SIG-M5 treated with dmso at 0.1 percent for 504 hours (cell line): ENCODE results near the gene ENAH.

Source experiments
- DNase-seq: peaks from one replicate; lab custom pipeline; 2025; ENCODE audit not compliant: unreplicated experiment; lab: John Stamatoyannopoulos, UW

The ENAH gene

GRCh38 chr1:225572422-225572821 lies 80.5 kb downstream of the ENAH start:
- DNase-seq = no peak

DNA sequence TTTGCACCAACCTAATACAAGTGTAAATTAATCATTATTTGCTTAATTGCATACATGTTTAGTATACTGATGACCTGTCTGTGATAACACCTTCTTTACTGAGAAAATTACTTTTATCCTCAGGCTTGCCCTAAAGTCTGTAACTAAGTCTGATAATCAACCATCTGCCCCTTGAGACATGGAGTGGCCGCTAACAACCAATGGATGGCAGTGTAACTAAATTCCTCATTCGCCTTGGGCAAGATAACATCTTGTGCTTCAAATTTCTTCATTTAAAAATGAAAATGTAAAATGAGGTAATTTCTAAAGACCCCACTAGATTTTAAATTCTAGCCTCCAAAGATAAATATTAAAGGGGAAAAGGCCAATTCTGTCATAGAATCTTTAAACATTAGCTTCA lies 85.1 kb downstream of the ENAH start:
- DNase-seq = peak; percentile 16

DNA sequence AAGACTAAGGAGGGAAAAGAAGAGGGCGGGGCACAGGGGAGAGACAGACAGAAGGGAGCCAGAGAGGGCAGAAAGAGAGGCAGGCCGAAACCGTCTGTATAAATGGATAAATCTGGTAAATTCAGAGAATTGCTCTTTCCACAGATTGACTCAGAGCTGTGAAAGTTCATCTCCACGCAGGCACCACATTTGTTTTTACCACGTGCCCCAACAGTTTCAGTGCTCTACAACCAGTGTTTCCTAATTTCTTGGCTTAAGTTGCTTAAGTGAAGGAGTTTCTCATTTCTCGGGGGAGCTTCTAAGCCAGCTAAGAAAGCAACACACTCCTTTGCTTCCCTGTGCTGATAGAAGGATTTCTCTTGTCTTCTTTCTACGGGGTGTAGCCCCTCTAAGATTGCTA lies 87.1 kb downstream of the ENAH start:
- peak; percentile 91 for DNase-seq

- no peak for DNase-seq
Measured at GRCh38 chr1:225561675-225562074, 91.2 kb downstream of the ENAH start.

DNA sequence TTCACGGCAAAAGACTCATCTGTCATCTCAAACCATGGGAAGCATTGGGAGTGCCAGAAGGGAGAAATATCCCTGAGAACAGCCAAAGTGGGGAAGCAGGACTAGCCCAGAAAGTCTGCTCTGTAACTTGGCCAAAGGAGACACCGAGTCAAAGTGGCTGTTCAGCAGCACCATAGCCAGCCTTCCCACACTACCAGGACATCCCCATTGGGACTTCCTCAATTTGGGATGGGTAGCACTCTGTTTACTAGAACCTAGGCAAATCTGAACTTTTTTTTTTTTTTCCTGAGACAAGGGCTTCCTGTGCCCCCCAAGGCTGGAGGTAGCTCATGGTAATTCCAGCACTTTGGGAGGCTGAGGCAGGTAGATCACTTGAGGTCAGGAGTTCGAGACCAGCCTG lies 93.0 kb downstream of the ENAH start:
- DNase-seq = no peak

DNA sequence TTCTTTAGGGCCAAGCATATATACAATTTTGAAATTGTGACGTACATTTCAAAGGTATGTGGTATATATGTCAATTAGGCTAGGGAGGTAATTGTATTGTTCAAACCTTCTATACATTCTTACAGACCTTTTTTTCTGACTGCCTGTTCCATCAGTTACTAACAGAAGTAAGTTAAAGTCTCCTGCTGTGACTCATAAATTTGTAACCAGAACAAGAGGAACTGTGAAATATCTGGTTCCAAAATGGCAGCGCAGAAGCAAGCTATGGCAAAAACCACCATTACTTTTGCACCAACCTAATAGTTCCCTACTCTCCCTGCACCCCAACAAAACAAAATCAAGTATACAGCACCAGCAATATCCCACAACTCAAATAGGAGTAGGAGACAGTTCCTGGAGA lies 93.6 kb downstream of the ENAH start:
- peak; percentile 56 for DNase-seq

DNA sequence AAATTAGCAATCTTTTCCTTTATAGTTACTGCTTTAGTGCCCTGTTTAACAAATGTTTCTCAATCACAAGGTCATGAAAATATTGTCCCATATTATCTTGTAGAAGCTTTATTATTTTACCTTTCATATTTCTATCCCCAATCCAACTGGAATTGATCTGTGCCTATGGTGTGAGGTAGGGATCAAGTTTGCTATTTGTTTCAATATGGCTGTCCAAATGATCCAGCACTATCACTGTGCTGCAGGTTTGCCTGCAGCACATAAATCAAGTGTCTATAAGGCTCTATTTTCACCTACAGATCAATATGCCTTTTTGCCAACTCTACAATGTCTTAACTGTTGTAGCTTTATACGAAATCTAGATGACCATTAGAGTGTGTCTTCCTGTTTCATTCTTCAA lies 96.2 kb downstream of the ENAH start:
- no peak for DNase-seq

DNA sequence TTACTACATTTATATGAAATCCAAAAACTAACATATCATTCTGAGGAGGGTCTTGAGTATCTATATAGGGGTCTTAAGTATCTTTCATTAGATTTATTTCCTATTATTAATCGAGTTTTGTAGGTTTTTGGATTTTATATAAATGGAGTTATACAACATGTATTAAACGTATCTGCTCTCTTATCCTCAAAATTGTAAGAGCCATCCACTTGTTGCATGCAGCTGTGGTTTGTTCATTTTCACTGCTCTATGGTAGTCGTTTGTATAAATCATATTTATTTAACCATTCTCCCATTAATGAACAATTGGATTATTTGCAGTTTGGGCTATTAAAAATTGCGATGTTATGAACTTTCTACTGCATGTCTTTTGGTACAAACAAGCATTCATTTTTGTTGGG lies 97.1 kb downstream of the ENAH start:
- no peak for DNase-seq

GRCh38 chr1:225554216-225554812 lies 98.6 kb downstream of the ENAH start:
- peak; percentile 25 for DNase-seq

DNA sequence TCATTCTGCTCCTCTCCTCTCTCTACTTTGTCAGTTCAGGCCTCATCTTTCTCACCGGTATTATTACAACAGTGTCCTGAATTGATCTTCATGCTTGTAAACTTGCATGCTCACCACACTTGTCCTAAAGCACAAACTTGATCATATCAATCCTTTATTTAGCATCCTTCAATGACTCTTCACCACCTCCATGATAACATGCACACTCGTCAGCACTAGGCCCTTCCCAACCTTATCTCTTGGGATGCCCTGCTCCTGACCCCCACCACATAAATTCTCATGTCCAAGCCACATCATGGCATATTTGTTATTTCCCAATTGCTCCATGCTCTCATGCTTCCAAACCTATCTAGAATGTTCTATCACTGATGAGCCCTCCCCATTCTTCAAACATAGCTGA lies 103.1 kb downstream of the ENAH start:
- no peak for DNase-seq

DNA sequence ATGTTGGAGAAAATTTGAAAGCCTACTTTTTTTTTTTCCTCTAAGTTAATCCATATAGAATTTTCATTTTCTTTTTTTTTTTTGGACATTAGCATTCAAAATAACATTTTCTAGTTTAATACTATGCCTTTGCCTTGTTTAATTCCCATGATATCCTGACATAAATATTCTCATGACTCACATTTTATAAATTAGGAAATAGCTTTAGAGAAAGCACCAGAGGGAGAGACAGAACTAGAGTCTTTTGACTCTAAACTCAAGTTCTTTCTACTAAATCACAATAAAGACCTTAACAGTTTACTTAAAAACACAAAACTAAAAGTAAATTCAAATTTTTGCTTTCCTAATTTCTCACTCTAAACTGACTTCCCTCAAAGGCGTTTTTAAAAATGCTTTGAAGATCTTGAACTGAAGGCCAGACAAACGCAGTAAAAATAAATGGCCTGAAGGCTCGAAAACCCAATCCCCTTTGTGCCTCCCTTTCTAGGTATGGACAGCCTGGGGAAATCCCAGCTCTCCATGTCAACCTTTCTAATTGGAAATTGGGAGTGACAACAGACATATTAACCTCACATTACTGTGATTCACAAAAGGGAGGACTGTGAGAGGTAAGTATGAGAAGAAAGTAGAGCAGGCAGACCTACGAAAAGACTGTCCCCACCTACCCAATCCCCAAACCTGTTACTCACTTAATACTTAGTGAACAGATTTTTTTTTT lies 104.6 kb downstream of the ENAH start:
- DNase-seq = no peak

- DNase-seq = no peak
Measured at GRCh38 chr1:225545649-225546048, 107.3 kb downstream of the ENAH start.

GRCh38 chr1:225544924-225545323 lies 108.0 kb downstream of the ENAH start:
- DNase-seq = no peak

DNA sequence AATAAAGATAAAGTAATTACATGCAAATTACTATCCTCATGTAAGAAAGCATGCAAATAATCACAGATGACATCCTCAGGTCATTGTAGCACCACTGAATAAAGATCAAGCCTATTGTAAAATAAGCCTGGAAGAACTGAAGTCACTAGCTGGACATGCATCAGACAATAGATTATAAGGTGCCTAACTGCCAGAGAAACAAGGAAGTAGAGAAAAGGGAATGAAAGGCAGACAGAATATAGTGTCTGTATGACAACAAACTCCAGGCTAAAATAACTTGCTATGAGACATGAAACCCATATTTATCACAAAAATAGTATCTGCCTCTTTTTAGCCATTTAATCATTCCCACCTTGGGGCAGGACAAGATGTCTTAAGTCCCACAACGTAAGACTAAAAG lies 108.7 kb downstream of the ENAH start:
- DNase-seq = peak; percentile 24

GRCh38 chr1:225543350-225543749 lies 109.6 kb downstream of the ENAH start:
- DNase-seq = no peak

- no peak for DNase-seq
Measured at GRCh38 chr1:225541383-225541782, 111.5 kb downstream of the ENAH start.

DNA sequence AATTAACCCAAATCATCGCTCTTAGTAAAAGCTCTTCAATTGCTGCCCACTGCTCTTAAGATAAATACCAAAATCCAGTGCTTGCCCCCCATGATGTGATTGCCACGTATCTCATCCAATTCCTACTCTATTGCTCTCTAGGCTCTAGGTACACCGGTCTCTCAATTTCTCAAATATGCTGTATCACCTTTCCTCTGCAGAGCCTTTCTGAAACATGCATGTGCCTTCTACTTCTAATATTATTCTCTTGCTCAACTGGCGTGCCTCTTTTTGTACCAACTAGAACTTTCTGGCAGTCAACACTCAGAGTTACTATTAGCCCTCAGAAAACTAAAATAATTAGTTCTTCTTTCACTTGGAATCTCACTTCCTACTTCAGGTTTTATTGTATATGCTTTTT lies 113.3 kb downstream of the ENAH start:
- peak; percentile 31 for DNase-seq

DNA sequence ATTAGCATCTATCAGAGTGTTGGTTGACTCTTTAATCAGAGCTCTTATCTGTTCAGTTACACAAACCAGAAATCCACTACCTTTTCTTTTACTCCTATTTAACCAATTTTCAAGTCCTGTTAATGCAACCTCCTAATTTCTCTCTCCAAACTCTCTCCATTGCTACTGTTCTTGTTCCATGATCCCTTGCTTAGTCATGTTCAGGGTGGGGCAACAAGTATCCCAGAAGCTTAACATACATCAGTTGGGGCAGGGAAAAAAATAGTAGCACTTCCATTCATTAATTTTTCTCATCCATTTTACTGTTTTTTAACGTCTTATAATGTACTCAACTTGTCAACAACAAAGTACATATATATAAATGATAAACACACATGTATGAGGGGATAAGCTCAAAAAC lies 113.9 kb downstream of the ENAH start:
- DNase-seq = no peak

DNA sequence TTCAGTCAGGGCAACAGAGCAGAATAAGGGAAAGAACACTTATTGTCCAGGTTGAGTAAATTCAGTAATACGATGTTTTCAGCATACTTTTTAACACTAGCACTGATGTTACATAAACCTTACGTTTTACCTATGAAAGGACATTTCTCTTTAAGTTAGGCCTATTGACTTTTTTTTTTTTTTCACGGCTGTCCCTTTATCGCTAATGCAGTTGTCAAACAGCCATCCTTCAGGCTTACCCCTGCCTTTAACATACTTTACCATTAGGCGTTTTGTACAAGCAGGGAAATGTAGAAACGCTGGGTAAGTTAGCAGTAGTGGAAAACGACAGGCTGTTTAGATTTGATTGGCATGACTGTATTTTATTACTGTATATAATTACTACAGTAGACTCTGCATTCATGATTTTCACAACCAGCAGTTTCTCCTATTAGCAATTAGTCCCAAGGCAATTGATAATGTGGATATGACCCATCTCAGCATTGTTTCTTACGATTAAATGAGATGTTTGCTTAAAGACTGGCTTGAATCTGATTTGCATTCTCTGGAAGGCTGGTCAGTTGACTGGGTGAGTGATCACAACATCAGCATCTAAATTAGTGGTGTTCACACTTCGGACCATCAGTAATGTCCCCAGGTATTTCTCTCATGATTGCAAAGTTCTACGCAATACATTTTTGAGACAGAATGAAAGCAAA lies 115.2 kb downstream of the ENAH start:
- DNase-seq = no peak

DNA sequence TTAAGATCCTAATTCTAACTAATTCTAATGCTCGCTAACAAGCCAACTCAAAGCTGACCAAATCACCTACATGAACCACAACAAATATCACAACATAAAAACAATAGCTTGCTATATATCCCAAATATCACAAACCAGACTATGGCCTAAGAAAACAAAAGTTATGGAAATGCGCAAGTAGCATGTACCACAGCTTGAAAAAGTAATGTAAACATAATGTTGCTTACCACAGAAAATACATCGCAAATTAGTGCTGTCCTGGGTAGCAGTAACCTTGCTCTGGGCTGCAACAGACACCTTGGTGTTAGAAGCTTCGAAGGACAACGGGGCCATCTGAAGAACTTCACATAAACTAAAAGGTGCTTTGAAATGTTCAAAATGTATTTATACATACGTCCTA lies 117.6 kb downstream of the ENAH start:
- DNase-seq = no peak

GRCh38 chr1:225534772-225535171 lies 118.2 kb downstream of the ENAH start:
- DNase-seq = no peak

DNA sequence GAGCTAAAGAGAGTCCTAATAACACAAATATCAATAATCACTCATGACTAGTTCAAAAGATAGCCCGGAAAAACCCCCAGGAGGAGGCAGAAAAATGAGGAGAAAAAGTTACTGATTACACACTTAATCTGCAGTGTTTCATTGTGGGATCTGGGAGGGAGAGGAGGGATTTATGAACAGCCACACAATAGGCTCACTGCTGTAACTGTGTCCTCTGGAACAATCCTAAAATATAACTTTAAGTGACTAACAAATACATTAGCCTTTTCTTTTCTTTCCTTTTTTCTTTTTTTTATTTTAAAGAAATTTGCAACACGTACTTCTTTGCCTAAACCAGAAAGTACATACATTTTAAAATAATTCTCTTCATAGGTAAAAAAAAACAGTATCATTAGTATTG lies 118.8 kb downstream of the ENAH start:
- DNase-seq = no peak
